ENCODE data around the gene SREBF2. TPM values are rescaled to one million over a fixed set of nuclear protein-coding genes. Genes with fewer than 3 reads are reported as not detected.
A peak's percentile ranks its signal among the peaks of the same experiment; 100 is the strongest.

Gene SREBF2
- total RNA-seq, 1 experiment from 2014 or later, result 129 TPM

DNA sequence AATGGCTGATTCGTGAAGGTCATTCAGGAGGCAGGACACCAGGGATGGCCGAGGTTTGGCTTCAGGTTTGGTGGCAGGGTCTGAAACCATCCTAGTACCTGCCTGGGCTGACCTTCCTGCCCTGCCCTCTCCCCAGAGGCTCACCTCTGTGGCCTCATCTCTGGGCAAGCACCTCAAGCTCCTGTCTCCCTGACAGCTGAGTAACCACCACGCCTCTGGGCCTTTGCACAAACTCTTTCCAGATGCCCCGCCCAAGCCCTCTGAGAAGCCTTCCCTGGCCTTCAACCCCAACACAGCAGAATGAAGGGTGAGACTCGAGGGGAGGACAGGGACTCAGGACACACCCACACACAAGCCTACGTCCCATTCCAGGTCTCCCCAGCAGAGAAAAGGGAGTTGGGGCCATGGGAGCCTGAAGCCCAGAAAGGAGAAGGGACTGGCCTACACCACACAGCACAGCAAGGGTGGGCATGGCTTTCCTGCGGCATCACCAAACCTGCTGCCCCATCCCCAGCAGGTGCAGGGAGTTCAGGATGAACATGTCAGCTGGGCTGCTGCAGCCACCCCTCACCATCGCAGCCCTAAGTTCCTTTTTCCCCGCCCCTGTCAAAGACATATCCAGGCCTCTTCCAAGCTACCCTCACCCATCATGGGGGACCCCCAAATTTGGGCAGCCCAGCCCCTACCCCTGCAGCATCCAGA, 79.6 kb downstream of the SREBF2 start:
- Histone ChIP-seq H3K4me3 (replicated peaks in 1 of 2; ENCODE audit: low read depth in 1 of 2, low read length in 2 of 2) (no peak overlapping the region), H3K79me2 (ENCODE audit: insufficient read depth, low read length) (no peaks in the 10 kb centered on the region), H3K27me3 (ENCODE audit: insufficient read depth, low read length) (no peaks in the 10 kb centered on the region), H3K9me2 (ENCODE audit: insufficient read depth) (no peaks in the 10 kb centered on the region), H3K9ac (ENCODE audit: low read length) (no peak overlapping the region), H3K36me3 (ENCODE audit: control insufficient read depth in 1 of 2, insufficient read depth in 2 of 2, low read length in 2 of 2) (0 out of 4 replicates have a peak, but pooled peaks cover 0 to 2% of the 10 kb centered on the region in 2 experiments), H3K4me1 (ENCODE audit: control insufficient read depth in 1 of 2, insufficient read depth in 2 of 2, low read length in 2 of 2) (peaks cover 6 to 29% of the 10 kb centered on the region in 2 experiments), H3K27ac (ENCODE audit: low read depth, low read length) (no peak overlapping the region), H4K20me1 (ENCODE audit: insufficient read depth) (no peaks in the 10 kb centered on the region), H3K9me3 (ENCODE audit: control insufficient read depth in 1 of 2, insufficient read depth in 1 of 2, low read depth in 1 of 2, low read length in 2 of 2) (no peaks in the 10 kb centered on the region), H2AFZ (ENCODE audit: low read depth, low read length, poor library complexity, severe bottlenecking) (no peak overlapping the region), H3K4me2 (ENCODE audit: low read length) (peak overlapping the region; percentile 42)
- intact Hi-C loops (cut with micrococcal nuclease), result no loop called here
- ChIA-PET POLR2A (no interaction called here), RAD21 (ENCODE audit: low non-redundant PET in 1 of 2, low total read pairs in 2 of 2, uncharacterized antibody in 2 of 2, unreplicated experiment in 2 of 2) (no interaction called here), CTCF (interaction anchor here (1.4 kb wide), 1 partner anchor 13 kb away, joined by 3 read pairs; no protein-coding TSS in a partner anchor)
- no TSS peak for BruUV-seq (replicated peaks)
- DNase-seq (ENCODE audit: low read depth, low spot score) (no peak), ATAC-seq (no peak)
- no peak for TF ChIP-seq POLR2A (IDR thresholded peaks at IDR 0.05; ENCODE audit: borderline replicate concordance, extremely low read depth, insufficient read depth, insufficient read length)
- TF ChIP-seq RAD21 (IDR thresholded peaks at IDR 0.05; ENCODE audit: low read depth), result no peak
- no peak for TF ChIP-seq FOSL1 (IDR thresholded peaks at IDR 0.05; ENCODE audit: low read depth)
- no peak for TF ChIP-seq SIN3A (IDR thresholded peaks at IDR 0.05; ENCODE audit: low read depth)
- no peak for TF ChIP-seq YY1 (IDR thresholded peaks at IDR 0.05; ENCODE audit: extremely low read depth, insufficient replicate concordance, low read depth, low read length)
- TF ChIP-seq CEBPB (IDR thresholded peaks at IDR 0.05; ENCODE audit: low read depth), result no peak
- TF ChIP-seq TCF7L2 (IDR thresholded peaks at IDR 0.05; ENCODE audit: borderline replicate concordance, extremely low read depth, insufficient read depth, insufficient read length), result no peak
- no peak for TF ChIP-seq ZNF274 (IDR thresholded peaks at IDR 0.05; ENCODE audit: low read depth, low read length)
- TF ChIP-seq SRF (IDR thresholded peaks at IDR 0.05; ENCODE audit: low read depth), result no peak
- TF ChIP-seq ELF1 (IDR thresholded peaks at IDR 0.05; ENCODE audit: borderline replicate concordance, low read depth), result no peak
- TF ChIP-seq, protein P1, sequence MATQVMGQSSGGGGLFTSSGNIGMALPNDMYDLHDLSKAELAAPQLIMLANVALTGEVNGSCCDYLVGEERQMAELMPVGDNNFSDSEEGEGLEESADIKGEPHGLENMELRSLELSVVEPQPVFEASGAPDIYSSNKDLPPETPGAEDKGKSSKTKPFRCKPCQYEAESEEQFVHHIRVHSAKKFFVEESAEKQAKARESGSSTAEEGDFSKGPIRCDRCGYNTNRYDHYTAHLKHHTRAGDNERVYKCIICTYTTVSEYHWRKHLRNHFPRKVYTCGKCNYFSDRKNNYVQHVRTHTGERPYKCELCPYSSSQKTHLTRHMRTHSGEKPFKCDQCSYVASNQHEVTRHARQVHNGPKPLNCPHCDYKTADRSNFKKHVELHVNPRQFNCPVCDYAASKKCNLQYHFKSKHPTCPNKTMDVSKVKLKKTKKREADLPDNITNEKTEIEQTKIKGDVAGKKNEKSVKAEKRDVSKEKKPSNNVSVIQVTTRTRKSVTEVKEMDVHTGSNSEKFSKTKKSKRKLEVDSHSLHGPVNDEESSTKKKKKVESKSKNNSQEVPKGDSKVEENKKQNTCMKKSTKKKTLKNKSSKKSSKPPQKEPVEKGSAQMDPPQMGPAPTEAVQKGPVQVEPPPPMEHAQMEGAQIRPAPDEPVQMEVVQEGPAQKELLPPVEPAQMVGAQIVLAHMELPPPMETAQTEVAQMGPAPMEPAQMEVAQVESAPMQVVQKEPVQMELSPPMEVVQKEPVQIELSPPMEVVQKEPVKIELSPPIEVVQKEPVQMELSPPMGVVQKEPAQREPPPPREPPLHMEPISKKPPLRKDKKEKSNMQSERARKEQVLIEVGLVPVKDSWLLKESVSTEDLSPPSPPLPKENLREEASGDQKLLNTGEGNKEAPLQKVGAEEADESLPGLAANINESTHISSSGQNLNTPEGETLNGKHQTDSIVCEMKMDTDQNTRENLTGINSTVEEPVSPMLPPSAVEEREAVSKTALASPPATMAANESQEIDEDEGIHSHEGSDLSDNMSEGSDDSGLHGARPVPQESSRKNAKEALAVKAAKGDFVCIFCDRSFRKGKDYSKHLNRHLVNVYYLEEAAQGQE (IDR thresholded peaks at IDR 0.05; ENCODE audit: low read depth), result no peak
- TF ChIP-seq ZFX (IDR thresholded peaks at IDR 0.05), result no peak
